OCI-LY3 (cell line): Measurements from ENCODE around the gene UBL5.

Source experiments
- H2AFZ ChIP-seq: fragments of 200-600, 300-600 bp; shearing (Covaris generic); 2 replicates; pipeline ENCODE4 v1.6.0; 2014; ENCODE audit warnings: antibody characterized with exemption, low read depth, low read length
- H3K27ac ChIP-seq: fragments of 200-600, 300-600 bp; sonication (generic); 2 replicates; pipeline ENCODE4 v1.5.1; 2014; ENCODE audit warnings: mild to moderate bottlenecking, low read length, moderate library complexity, mixed read lengths
- H3K27me3 ChIP-seq: fragments of 200-600, 300-600 bp; sonication (generic); 2 replicates; pipeline ENCODE4 v1.6.1; 2014; ENCODE audit warnings: low read depth, low read length, mixed read lengths
- H3K36me3 ChIP-seq: fragments of 200-600, 300-600 bp; sonication (generic); replicated peaks from 2 replicates; pipeline ENCODE3; 2014; ENCODE audit warnings: low read depth, low read length, mixed read lengths
- H3K4me1 ChIP-seq: fragments of 300-600, 200-600 bp; sonication (generic); 2 replicates; pipeline ENCODE4 v1.6.1; 2014; ENCODE audit warnings: low read length, mixed read lengths
- H3K4me2 ChIP-seq: fragments of 200-600, 300-600 bp; sonication (generic); 2 replicates; pipeline ENCODE4 v1.6.1; 2014; ENCODE audit warnings: low read length, mixed read lengths
- H3K4me3 ChIP-seq: fragments of 300-600, 200-600 bp; sonication (generic); 2 replicates; pipeline ENCODE4 v1.5.1; 2014; ENCODE audit warnings: antibody characterized with exemption, mild to moderate bottlenecking, low read length, moderate library complexity
- H3K79me2 ChIP-seq: fragments of 300-600, 200-600 bp; shearing (Covaris generic); 2 replicates; pipeline ENCODE4 v1.6.1; 2014; ENCODE audit warnings: mild to moderate bottlenecking, low read length, mixed read lengths
- H3K9ac ChIP-seq: fragments of 300-600, 200-600 bp; shearing (Covaris generic); 2 replicates; pipeline ENCODE4 v1.6.0; 2014; ENCODE audit warnings: mild to moderate bottlenecking, low read length, moderate library complexity
- H3K9me3 ChIP-seq: fragments of 200-600, 300-600 bp; shearing (Covaris generic); 2 replicates; pipeline ENCODE4 v1.6.1; 2014; ENCODE audit warnings: low read length, mixed read lengths; ENCODE audit not compliant: insufficient read depth
- H4K20me1 ChIP-seq: fragments of 200-600, 300-600 bp; sonication (generic); 2 replicates; pipeline ENCODE4 v1.6.1; 2016; ENCODE audit warnings: low read length, mixed read lengths; ENCODE audit not compliant: insufficient read depth
- CTCF ChIP-seq: fragments of 200-600, 300-600 bp; sonication (generic); IDR thresholded peaks from 2 replicates; pipeline ENCODE4 v1.5.1; 2014; ENCODE audit warnings: antibody characterized with exemption, low read length, low read depth
- EZH2phosphoT487 ChIP-seq: fragments of 200-600 bp; shearing (Covaris generic); IDR thresholded peaks from 2 replicates; pipeline ENCODE4 v1.6.1; 2018; ENCODE audit warnings: antibody characterized with exemption, mixed run types, low read depth

The UBL5 gene

GRCh38 chr19:9877780-9878510, 50.2 kb downstream of the UBL5 start:
- no peaks in the 10 kb centered on the region for H3K36me3 ChIP-seq
- H4K20me1 ChIP-seq, result no peaks in the 10 kb centered on the region
- no peak overlapping the region for H3K9ac ChIP-seq
- no peaks in the 10 kb centered on the region for H3K9me3 ChIP-seq
- no peak overlapping the region for H3K27ac ChIP-seq
- peak overlapping the region; percentile 4; the same call in 1 of the 2 replicates for H3K4me2 ChIP-seq
- no peaks in the 10 kb centered on the region for H3K79me2 ChIP-seq
- H3K4me1 ChIP-seq, result peaks cover 4% of the 10 kb centered on the region; the same call in 1 of the 2 replicates
- TF ChIP-seq EZH2phosphoT487 (no peak), CTCF (no peak)
- H2AFZ ChIP-seq, result no peak overlapping the region
- H3K4me3 ChIP-seq, result no peak overlapping the region
- peaks cover 9% of the 10 kb centered on the region for H3K27me3 ChIP-seq

- no peak for TF ChIP-seq CTCF
- TF ChIP-seq EZH2phosphoT487, result no peak
- H3K36me3 ChIP-seq, result no peaks in the 10 kb centered on the region
- H3K9ac ChIP-seq, result no peak overlapping the region
- no peaks in the 10 kb centered on the region for H4K20me1 ChIP-seq
- H3K27ac ChIP-seq, result no peak overlapping the region
- no peak overlapping the region for H3K4me3 ChIP-seq
- no peaks in the 10 kb centered on the region for H3K79me2 ChIP-seq
- no peaks in the 10 kb centered on the region for H3K9me3 ChIP-seq
- peaks cover 4% of the 10 kb centered on the region; the same call in 1 of the 2 replicates for H3K4me1 ChIP-seq
- H3K27me3 ChIP-seq, result peaks cover 12% of the 10 kb centered on the region
- H2AFZ ChIP-seq, result no peak overlapping the region
- no peak overlapping the region for H3K4me2 ChIP-seq
Observed at GRCh38 chr19:9878511-9879196, 50.9 kb downstream of the UBL5 start.
